ENCODE data around the gene DLX5.

Gene DLX5

DNA sequence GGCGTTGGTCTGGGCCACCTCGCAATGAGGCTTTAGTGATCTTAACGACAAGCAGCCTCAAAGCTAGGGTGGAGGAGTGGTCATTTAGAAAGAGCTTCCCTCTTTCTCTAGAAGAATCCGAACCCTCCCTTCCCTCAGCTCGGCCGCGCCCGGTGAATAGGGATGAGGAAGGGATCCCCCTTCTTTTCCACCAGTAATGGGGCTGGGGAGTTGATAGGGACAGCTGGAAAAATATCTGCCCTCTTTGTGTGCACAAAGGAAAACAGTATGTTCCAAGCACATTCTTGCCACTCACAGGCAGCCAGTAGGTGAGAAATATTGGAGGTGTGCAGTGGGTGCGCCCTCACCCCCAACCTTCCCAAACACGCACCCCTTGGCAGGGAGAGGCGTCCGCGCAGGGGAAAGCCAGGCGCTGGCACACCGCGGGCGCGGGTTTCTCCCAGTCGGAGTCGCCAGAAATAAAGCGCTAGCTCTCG lies 6.5 kb downstream of the DLX5 start:
- no peak for DNase-seq (ENCODE audit: low read depth in 2 of 2)

DNA sequence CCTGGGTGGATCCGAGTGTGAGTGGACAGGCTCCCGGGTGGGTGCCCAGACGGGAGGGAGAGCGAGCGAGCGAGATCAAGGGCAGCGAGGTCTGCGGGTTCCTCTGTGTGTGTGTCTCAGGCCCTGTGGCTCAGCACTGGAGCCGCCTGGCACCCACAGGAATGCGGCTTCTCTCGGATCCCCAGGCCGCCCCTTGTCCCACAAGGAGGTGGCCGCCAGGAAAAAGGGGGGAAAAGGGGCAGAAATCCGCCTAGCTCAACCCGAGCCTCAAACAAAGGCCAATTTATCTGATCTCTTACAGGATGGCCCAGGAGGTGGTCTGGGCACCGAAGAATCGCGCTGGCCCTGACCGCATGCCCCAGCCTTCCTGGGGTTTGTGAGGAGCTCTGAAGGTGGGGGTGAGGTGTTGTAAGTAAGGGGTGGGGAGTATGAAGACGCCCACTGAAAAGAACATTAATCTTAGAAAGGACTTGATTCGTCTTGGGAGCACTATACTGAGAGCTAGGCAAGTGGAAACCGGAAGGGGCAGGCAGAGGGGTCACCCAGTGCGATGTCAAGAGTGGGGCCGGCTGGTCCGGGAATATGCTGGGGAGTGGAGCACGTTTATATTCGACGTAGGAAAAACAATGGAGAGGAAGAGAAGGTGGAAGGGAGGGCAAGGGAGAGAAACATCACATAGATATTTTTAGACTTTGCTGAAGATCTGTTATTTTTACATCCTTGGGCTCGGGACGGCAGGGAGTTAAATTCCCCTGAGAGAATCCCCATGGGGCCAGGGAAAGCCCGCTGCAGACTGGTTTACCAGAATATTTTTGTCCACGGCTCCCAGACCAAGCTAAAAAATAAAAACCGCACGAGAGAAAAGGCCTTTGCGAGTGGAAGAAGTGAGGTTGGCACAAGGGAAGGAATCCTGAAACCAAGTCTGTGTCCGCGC lies 7.2 kb downstream of the DLX5 start:
- no peak for DNase-seq (ENCODE audit: low read depth in 2 of 2)

DNA sequence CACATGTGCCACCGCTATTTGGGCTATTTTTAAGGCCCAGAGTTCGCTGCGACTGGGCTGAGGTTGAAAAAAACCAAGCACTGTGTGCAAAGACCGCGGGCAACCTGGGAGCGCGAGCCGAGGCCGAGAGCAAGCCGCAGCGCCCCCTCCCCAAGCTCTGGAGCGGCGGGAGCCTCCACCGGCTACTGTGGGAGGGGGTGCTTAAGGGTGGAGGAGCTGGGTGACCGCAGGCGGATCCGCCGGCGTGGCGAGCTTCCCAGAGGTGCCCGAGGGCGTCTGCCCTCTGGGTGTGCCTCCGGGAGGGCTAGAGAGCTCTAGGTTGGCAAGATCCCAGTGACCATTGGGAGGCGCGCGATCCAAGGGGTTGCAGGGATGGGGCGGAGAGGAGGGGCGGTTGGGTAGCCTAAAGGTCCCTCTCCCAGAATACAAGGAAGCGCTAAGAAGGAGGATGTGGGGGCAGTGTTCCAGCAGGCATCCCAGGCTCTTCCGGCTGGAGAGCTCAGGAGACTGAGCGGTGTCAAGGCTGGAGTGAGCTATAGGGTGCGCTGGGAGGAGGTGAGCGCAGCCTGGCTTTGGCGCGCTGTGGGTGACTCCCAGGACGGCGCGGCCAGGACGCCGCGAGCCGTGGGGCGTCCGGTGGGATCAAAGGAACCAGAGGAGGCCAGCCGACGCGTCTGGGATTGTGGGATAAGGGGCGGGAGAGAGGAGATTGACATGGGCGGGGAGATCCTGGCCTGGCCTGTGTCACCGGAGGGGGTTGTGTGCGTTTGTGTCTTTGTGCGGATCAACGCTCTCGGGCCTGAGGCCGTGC lies 8.0 kb downstream of the DLX5 start:
- no peak for DNase-seq (ENCODE audit: low read depth in 2 of 2)

DNA sequence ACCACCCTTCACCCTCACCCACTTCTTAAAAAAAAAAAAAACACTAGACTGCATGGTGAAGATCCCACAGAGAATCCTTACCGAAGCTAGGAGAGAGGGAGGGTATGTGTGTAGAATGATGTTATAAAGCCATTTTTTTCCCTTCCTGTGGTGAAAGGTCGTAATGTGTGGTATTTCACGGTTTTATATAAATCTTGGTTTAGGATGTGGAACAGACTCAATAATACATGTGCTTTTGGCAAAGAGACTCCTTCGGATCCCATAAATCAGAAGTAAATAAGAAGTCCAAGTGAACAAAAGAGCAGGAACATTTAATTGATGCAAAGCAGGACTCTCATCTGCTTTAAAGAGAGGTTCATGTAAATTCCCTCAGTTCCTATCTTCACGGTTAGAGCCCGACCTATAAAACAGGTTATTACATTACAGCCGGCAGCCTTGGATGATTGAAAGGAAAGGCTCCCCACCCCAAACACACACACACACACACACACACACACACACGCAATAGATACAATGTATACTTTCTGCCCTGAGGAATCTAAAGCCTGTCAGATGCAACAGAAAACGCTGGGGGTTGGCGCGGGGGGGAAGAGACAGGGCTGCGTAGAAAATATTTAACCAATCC lies 8.8 kb downstream of the DLX5 start:
- no peak for DNase-seq (ENCODE audit: low read depth in 2 of 2)

DNA sequence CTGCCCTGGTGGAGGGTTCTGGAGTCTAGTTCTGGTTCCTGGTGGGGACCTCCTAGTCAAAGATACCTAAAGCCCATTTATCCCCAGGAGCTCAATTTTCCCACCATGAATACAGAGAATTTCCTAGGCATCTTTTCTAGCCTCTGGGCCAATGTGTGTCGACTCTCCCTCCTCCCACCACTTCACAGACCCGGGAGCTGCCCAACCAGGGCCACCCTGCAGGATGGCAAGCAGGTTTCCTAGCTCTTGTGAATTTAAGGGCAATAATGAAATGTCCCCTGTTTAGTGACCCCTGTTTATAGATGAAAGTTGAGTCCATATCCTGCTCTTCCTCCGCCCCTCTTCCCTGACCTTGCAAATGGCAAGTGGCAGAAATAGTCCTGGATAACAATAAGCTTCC lies 9.4 kb downstream of the DLX5 start:
- DNase-seq (ENCODE audit: low read depth in 2 of 2), result no peak

DNA sequence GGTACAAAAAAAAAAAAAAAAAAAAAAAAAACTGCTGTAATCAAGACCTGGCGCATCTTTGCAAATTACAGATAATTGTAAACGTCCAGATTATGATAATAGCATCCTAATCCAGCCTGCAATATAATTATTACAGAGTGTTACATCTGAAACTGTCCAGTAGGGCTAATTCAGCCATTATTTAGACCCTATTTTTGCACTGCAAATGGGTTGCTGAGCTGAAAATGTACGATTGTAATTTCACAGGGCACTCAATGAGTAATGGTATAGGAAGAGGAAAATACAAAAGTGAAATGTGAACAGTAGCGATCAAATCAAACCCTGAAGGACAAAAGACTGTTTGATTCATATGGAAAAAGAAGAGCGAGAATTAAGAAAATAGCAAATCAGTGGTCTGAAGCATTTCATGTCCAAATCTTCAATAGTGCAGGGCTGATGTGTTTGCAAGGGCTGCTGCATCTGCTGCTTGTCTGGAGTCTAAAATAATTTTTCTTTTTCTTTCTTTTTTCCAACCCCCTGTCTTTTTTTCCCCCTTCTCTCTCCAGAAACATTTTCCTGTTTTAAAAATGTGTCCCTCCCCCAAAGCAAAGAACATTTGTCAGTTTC lies 10.4 kb downstream of the DLX5 start:
- no peak for DNase-seq (ENCODE audit: low read depth in 2 of 2)

DNA sequence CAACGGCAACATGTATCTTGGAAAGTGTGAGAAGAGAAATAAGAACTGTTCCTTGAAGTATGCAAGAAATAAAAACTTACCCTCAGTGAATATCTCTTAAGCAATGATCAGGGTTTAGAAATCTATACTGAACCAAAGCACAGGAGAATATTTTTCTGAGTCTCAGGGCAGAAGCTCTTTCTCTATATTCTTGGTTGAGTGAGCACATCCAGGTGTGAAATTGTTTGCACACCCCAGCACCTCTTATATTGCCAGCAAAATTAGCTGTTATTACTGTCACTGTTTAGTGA lies 10.8 kb downstream of the DLX5 start:
- DNase-seq (ENCODE audit: low read depth in 2 of 2), result no peak

DNA sequence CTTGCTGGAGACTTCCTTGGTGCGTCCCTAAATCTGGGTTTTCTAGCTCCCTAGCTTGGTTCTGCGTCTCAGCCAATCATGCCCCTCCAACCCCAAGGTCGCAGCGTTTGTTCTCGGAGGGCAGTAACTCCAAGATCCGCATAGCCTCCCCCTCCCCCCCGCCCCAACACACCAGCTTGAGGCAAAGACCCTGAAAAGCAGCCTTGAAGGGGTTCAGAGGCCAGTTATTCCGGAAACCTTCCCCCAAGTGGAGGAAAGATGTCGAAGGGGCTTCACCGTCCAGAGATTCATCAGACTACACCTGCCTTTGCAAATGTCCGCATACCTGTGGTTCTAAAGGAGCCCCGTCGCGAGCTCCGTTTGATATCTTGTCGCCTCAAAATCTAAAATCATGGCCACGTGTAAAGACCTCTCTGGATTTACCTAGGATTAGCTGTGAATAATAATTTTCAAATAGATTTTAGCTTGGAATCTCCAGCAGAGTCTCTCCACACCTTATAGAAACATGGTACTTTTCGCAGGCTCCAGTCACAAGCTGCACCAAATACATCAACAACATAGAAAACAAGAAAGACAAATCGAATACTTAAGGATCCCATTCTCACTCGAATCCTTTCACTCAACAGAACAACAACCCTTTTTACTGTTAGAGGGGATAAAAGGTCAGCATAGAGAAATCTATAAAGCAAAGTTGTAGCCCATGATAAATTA lies 11.3 kb downstream of the DLX5 start:
- DNase-seq (ENCODE audit: low read depth in 2 of 2), result no peak

DNA sequence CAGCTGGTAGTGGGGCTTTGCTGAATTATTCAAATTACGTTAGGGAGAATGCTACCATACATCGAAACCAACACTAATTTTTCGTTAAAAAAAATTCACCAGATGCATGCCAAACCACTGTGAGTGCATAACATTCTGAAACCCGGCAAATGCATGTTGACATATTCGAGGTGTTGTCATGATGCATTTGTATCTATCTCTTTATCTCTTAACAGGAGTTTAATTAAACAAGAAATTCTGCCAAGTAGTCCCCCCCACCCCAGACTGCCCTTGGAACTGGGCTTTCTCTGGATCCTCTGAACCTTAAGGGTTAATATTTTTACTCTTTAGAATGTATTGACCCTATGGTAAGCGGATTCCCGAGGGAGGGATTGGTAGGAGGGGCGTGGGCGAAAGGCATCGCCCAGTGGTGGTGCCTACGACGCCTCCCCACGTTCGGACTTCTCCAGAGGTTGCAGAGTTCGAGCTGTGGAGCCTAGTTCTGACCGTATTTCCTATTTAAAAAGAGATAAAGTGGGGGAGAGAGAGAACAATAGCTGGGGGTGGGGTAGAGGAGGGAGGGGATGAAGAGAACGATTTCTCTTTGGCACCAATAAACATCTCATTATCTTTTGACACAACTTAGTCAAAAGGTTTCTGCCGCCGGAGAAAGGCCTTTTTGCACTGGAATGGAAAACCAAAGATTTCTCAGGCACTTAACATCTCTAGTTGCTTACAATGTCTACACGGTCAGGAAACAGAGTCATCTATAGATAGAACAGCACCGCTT lies 12.1 kb downstream of the DLX5 start:
- no peak for DNase-seq (ENCODE audit: low read depth in 2 of 2)

DNA sequence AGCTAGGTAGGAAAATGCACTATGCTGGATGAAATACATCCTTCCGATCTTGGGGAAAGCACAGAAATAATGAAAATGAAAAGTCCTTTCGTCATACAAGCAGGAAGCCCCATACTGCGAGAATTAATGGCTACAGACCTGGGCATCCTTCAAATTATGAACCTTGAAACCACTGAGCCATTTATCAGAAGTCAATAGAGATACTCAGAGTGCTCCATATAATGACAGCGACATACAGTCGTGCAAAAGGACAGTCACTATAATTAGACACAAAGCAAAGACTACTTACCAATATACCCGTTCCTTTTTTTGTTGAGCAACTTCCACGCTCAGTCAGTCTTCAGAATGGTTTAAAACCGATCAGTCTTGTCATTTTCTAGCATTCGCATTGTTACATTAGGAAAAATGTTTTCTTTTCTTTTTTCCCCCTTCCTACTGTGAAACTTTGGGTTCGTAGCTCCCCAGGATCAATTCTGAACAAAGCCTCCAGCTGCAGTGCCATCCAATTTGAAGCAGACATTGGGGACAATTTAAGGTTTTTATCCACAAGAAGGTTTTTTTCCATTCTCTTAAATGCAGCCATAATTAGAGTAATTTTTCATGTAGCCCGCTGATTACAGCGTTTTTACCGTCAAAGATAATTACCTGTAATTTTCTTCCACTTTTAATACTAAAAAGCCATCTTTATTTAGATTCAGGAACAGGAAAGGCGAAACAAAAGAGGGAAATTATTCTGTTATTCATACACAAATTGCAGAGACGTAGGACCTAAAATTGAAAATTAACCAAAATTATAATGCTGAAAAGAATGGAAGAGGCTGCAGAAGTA lies 12.9 kb downstream of the DLX5 start:
- DNase-seq (ENCODE audit: low read depth in 2 of 2), result no peak

DNA sequence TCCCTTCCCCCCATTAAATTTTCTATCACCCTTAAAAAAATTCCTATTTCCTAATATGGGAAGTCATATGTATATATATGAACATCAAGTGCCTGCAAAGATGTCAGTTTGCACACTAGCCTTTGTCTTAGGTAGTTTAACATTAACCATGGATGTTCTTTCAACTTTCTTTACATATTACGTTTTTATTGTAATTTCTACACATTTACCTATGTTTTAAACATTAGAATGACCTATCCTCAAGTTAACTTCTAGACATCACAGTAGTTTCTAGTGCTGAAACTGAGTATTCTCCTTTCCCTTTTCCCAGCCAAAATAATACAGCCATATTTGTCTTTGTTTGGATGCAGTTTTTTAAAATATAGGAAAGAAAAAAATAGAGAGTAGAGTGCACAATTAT lies 13.5 kb downstream of the DLX5 start:
- DNase-seq (ENCODE audit: low read depth in 2 of 2), result no peak

DNA sequence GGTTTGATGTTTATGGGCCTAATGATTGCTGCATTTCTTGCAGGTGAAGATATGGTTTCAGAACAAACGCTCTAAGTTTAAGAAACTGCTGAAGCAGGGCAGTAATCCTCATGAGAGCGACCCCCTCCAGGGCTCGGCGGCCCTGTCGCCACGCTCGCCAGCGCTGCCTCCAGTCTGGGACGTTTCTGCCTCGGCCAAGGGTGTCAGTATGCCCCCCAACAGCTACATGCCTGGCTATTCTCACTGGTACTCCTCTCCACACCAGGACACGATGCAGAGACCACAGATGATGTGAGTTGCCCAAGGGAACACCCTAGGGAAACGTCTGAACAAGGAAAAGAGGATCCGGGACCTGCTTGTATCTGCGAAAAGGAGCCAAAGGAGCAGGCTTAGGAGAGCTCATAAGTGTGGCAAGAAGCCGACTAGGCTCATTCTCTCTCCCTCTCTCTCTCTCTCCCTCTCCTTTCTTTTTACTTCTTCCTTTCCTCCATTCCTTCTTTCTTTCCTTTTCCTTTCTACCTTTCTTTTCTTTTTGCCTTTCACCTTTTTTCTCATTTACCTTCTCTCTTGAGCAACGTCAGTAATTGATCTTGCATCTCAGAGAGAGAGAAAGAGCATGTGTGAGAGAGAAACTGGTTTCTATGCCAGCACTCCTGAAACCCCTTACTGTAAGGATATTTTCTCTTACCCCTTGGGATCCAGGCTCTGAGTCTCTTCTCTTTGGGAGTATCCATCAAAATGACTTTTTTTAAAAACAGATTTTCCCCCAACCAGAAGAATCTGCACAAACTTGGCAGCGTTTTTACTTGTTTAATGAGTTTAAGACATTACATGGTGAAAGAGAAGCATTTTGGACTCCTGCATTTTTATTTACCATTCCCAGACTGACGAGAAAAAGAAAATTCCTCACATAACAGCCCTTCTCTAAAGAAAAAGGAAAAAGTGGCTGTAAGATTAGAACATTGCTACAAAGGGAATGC lies 14.6 kb downstream of the DLX5 start:
- no peak for DNase-seq (ENCODE audit: low read depth in 2 of 2)

DNA sequence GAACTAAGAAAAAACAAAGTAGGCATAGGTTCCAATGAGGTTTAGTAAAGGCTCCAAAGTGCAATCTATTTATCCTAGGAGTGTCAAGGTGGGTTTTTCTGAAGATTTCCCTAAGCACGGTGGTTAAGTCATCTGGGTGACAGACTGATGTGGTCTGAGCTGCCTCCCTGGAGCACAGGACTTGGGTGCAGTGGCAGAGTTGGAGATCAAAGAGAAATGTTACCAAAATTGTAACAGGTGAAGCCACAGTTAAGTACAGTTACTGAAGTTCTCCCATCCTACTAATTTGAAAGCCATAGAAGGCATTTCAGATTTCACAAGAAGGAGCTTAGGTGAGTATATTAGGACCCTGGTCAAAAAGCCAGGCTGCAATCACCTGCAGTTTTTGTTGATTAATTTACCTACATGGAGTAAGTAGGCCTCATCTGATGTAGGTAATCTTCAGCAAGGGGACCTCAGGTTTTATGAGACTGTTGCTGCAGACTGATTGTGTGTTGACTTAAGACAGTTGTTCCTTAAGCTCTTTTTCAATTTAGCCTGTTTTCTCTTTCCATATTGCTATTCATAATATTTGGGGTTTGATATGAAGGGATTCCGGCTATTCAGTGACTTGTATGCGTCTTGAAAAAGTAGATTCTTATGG lies 16.2 kb downstream of the DLX5 start:
- no peak for DNase-seq (ENCODE audit: low read depth in 2 of 2)

DNA sequence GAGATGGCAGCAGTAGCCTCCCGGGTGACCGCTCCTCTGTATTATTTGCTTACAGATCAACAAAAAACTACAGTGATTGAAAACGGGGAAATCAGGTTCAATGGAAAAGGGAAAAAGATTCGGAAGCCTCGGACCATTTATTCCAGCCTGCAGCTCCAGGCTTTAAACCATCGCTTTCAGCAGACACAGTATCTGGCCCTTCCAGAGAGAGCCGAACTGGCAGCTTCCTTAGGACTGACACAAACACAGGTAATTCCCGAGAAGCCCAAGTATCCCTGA lies 17.1 kb downstream of the DLX5 start:
- DNase-seq (ENCODE audit: low read depth in 2 of 2), result no peak

DNA sequence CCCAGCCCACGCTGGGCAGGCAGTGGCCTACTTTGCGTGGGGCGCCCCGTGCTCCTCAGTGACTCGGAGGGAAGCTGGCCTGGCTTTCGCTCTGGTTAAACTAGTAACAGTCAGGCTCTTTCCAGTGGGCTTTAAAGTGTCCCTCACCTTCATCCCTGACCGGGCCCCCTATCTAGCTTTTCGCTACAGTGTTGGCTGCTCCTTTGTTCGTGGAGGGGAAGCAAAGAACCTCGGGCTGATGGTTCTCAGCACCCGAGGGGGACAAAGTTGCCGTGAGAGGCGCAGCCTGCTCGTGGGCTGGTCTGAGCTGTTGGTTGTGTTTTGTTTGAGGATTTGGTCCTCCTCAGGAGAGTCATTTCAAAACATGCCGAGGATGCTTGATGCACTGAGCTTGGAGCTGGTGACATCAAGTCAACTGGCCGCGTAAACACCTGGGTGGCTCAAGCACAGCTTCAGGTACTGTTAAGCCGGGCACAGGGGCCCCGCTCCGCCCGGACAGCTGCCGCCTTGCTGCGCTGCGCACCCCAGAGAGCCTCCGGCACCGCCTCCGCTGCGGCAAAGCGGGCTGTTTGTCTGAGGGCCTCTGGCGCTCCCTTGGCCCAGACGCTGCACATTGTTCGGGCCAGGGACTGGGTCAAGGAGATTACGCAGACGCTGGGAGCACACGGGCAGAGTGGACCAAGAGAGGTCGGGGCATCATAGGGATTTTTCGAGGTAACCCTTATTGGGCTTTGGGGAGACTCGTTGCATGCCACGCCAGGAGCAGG lies 17.6 kb downstream of the DLX5 start:
- no peak for DNase-seq (ENCODE audit: low read depth in 2 of 2)

DNA sequence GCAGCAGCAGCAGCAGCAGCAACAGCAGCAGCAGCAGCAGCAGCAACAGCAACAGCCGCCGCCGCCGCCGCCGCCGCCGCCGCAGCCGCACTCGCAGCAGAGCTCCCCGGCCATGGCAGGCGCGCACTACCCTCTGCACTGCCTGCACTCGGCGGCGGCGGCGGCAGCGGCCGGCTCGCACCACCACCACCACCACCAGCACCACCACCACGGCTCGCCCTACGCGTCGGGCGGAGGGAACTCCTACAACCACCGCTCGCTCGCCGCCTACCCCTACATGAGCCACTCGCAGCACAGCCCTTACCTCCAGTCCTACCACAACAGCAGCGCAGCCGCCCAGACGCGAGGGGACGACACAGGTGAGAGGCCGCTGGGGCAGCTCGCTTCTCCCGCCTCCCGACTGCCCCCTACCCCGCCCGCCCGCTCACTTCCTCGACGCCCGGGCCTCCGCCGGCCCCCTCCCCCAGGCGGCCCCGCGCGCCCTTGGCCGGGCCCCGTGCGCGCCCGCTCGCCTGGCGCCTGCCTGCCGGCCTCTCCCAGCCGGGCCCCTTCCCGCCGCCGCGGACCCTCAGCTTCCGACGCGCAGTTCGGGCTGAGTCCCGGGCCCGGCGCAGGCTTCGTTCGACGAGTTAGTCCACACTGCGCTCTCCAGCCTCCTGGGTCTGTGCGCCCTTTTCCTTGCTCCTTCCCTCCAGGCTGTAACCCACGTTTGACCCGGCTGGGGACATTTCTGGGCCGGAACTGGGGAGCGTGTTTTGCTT lies 18.4 kb downstream of the DLX5 start:
- DNase-seq (ENCODE audit: low read depth in 2 of 2), result no peak

Measured in stimulated activated CD8-positive, alpha-beta memory T cell treated with anti-CD3 and anti-CD28 coated beads, Interleukin-7, amount 100 ng/mL, for 4 hours (primary cell).